PC-3 (cell line): ENCODE measurements around the gene RAB26.

Experiments
- EZH2 ChIP-seq: fragments of 300-600 bp; sonication (generic); IDR thresholded peaks from one replicate; pipeline ENCODE4 v1.6.1; 2017; ENCODE audit warnings: antibody characterized with exemption, mild to moderate bottlenecking, low read length; ENCODE audit not compliant: unreplicated experiment
- TF ChIP-seq, protein P1 (sequence below): fragments of 300-600 bp; sonication (generic); conservative IDR thresholded peaks from 2 replicates; pipeline ENCODE4 v1.5.1; 2017; ENCODE audit warnings: antibody characterized with exemption, low read depth, mild to moderate bottlenecking, low read length

DNA sequence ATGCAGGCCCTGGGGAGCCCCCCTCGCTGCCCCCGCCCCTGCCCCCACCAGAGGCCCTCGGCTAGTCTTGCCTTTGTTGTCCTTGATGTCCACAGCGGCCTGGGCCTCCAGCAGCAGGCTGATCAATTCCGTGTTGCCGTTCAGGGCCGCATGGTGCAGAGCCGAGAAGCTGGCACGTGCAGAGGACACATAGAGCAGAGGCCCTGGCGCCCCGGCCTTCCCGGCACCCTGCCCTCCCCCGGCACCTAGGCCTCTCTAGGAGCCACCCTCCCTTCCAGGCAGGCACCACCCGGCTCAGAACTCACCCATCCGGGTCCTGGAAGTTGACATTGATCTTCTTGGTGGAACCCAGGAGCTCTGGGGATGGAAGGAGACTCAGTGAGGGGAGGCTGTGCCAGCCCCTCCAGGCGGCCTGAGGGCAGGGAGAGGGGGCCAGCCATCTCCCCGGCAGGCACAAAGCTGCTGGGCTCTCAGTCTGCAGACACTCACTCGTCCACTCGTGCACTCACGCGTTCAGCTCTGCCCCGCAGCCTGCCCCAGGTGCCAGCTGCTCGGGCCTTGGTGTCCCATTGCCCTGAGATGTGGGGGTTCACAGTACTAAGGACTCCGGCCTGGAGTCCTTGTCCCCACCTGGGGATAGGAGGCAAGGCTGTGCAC lies 41.7 kb downstream of the RAB26 start:
- TF ChIP-seq EZH2, result no peak
- TF ChIP-seq, protein P1, sequence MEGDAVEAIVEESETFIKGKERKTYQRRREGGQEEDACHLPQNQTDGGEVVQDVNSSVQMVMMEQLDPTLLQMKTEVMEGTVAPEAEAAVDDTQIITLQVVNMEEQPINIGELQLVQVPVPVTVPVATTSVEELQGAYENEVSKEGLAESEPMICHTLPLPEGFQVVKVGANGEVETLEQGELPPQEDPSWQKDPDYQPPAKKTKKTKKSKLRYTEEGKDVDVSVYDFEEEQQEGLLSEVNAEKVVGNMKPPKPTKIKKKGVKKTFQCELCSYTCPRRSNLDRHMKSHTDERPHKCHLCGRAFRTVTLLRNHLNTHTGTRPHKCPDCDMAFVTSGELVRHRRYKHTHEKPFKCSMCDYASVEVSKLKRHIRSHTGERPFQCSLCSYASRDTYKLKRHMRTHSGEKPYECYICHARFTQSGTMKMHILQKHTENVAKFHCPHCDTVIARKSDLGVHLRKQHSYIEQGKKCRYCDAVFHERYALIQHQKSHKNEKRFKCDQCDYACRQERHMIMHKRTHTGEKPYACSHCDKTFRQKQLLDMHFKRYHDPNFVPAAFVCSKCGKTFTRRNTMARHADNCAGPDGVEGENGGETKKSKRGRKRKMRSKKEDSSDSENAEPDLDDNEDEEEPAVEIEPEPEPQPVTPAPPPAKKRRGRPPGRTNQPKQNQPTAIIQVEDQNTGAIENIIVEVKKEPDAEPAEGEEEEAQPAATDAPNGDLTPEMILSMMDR, result no peak
